GM18867 (cell line): ENCODE measurements around the gene VANGL1.

Source experiments
- ATAC-seq: cut with Tn5 transposase; IDR thresholded peaks from one replicate; pipeline ENCODE4 v1.9.1; 2021; ENCODE audit warnings: mild to moderate bottlenecking, moderate library complexity; ENCODE audit not compliant: unreplicated experiment

The VANGL1 gene

GRCh38 chr1:115643666-115644065 lies 1.9 kb downstream of the VANGL1 start:
- no peak for ATAC-seq

- ATAC-seq = no peak
Measured at GRCh38 chr1:115644109-115644508, 2.3 kb downstream of the VANGL1 start.

GRCh38 chr1:115647047-115647446 lies 5.3 kb downstream of the VANGL1 start:
- ATAC-seq = no peak

- no peak for ATAC-seq
Measured at GRCh38 chr1:115647507-115647906, 5.7 kb downstream of the VANGL1 start.

- no peak for ATAC-seq
Measured at GRCh38 chr1:115647919-115648650, 6.3 kb downstream of the VANGL1 start.

GRCh38 chr1:115648717-115649691 lies 7.2 kb downstream of the VANGL1 start:
- peak; percentile 90 for ATAC-seq

GRCh38 chr1:115649964-115650363 lies 8.2 kb downstream of the VANGL1 start:
- no peak for ATAC-seq

GRCh38 chr1:115650961-115651360 lies 9.2 kb downstream of the VANGL1 start:
- ATAC-seq = no peak

GRCh38 chr1:115651391-115651790 lies 9.6 kb downstream of the VANGL1 start:
- no peak for ATAC-seq

- ATAC-seq = no peak
Measured at GRCh38 chr1:115652236-115652788, 10.5 kb downstream of the VANGL1 start.

GRCh38 chr1:115654125-115654524 lies 12.4 kb downstream of the VANGL1 start:
- no peak for ATAC-seq

GRCh38 chr1:115654663-115655305 lies 13.0 kb downstream of the VANGL1 start:
- ATAC-seq = no peak

- ATAC-seq = no peak
Measured at GRCh38 chr1:115655306-115655663, 13.5 kb downstream of the VANGL1 start.

- ATAC-seq = no peak
Measured at GRCh38 chr1:115655916-115656315, 14.1 kb downstream of the VANGL1 start.

- no peak for ATAC-seq
Measured at GRCh38 chr1:115656461-115657077, 14.8 kb downstream of the VANGL1 start.

- ATAC-seq = no peak
Measured at GRCh38 chr1:115658646-115659045, 16.9 kb downstream of the VANGL1 start.

GRCh38 chr1:115660151-115660550 lies 18.4 kb downstream of the VANGL1 start:
- no peak for ATAC-seq

GRCh38 chr1:115661157-115661556 lies 19.4 kb downstream of the VANGL1 start:
- ATAC-seq = no peak

- ATAC-seq = no peak
Measured at GRCh38 chr1:115665319-115666096, 23.7 kb downstream of the VANGL1 start.

GRCh38 chr1:115666206-115666605 lies 24.4 kb downstream of the VANGL1 start:
- no peak for ATAC-seq
